Measurements from ENCODE around the gene COX6A2.
"Not testable (repeated sequence)": the region's sequence is repeated elsewhere in the genome, so short reads cannot be mapped to it uniquely, and the experiment has no call there.

The COX6A2 gene

DNA sequence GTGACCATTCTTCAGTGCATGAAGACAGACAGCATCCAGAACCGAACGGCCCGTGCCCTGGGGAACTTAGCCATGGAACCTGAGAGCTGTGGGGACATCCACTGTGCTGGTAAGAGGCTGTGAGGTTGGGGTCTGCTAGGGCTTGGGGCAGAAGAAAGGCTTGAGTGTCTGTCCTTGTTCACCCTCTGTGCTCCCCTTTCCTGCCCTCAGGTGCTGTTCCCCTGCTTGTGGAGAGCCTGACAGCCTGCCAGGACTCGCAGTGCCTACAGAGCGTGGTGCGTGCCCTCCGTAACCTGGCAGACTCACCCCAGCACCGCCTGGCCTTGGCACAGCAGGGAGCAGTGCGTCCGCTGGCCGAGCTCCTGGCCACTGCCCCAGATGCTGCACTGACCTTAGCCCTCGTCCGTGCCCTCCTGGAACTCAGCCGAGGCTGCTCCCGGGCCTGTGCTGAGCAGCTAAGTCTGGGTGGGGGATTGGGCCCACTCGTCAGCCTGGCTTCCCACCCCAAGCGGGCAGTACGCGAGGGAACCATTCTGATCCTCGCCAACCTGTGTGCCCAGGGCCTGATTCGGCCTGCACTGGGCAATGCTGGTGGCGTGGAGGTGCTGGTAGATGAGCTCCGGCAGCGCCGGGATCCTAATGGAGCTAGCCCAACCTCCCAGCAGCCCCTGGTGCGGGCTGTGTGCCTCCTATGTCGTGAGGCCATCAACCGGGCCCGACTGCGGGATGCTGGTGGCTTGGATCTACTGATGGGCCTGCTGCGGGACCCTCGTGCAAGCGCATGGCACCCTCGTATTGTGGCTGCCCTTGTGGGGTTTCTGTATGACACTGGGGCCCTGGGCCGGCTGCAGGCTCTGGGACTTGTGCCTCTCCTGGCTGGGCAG, 34.0 kb upstream of the COX6A2 start:
- no peak for DNase-seq (ENCODE audit: low spot score)

DNA sequence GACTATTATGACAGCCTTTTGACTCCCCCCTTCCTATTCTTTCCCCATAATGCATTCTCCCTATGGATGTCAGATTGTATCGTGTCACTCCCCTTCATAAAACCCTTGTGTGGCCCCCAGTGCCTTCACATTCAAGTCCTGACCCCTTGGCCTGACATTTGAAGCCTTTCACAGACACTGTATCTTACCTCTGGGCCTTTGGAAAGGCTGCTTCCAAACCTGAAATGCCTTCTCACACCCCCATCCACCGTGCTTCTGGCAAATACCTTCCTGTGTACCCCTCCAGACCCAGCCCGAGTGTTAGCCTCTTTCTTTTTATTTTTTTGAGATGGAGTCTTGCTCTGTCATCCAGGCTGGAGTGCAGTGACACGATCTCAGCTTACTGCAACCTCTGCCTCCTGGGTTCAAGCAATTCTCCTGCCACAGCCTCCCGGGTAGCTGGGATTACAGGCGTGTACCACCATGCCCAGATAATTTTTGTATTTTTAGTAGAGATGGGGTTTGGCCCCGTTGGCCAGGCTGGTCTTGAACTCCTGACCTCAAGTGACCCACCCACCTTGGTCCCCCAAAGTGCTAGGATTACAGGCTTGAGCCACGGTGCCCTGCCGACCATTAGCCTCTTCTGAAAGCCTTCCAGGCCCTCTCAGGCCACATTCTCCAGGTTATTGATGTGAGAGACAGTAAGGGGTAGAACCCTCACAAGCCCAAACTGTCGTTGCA, 33.2 kb upstream of the COX6A2 start:
- DNase-seq (ENCODE audit: low spot score): no peak

- peak; percentile 72 for DNase-seq (ENCODE audit: low spot score)
These were observed 32.4 kb upstream of the COX6A2 start for GRCh38 chr16:31460582-31461002.

GRCh38 chr16:31459687-31460581, 31.8 kb upstream of the COX6A2 start:
- DNase-seq (ENCODE audit: low spot score): peak; percentile 99

DNA sequence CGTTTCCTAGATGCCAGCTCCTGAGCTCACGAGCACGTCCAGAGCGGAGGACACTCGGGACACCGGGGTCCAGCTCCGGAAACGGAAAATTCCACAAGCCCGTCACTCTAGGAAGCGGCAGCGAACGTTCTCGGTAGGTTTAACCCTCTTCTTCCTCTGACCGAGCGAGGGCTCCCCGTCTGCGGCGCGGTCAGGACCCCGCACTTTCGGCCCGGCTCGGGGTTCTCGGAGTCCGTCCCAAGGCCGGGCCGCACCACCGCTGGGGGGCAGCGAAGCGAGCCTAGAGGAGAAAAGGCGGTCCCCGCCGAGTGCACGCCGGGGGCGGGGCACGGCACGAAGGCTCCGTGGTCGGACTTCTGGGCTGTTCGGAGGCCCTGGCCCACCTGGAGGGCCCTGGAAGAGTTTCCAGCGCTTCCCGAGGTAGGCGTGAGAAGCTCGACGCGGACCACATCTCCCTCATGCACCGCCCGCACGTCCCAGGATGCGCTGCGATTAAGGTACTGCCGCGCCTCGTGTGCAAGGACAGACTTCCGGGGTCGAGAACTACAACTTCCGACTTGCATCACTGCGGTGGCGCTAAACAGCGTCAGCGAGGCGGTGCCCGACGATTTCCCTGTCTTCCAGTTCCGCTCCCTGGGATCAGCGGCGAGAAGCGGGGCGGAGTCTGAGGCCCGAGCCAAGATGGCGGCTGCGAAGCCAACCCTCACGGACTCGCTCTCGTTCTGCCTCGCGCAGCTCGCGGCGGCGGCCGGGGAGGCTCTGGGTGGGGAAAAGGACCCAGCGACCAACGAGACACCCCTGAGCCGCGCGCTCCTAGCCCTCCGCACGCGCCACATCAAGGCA, 30.9 kb upstream of the COX6A2 start, which contains the start of gene ARMC5:
Gene ARMC5 (plus strand): TSS at position 658 of the 843 bp plus-strand sequence. CDS start 24 bp downstream, at position 682.
- peak; percentile 96 for DNase-seq (ENCODE audit: low spot score)

GRCh38 chr16:31458073-31458843, 30.1 kb upstream of the COX6A2 start:
- peak; percentile 78 for DNase-seq (ENCODE audit: low spot score)

- DNase-seq (ENCODE audit: low spot score): no peak
These were observed 28.8 kb upstream of the COX6A2 start for GRCh38 chr16:31456988-31457360.

- peak; percentile 58 for DNase-seq (ENCODE audit: low spot score)
These were observed 27.6 kb upstream of the COX6A2 start for GRCh38 chr16:31455601-31456314.

DNA sequence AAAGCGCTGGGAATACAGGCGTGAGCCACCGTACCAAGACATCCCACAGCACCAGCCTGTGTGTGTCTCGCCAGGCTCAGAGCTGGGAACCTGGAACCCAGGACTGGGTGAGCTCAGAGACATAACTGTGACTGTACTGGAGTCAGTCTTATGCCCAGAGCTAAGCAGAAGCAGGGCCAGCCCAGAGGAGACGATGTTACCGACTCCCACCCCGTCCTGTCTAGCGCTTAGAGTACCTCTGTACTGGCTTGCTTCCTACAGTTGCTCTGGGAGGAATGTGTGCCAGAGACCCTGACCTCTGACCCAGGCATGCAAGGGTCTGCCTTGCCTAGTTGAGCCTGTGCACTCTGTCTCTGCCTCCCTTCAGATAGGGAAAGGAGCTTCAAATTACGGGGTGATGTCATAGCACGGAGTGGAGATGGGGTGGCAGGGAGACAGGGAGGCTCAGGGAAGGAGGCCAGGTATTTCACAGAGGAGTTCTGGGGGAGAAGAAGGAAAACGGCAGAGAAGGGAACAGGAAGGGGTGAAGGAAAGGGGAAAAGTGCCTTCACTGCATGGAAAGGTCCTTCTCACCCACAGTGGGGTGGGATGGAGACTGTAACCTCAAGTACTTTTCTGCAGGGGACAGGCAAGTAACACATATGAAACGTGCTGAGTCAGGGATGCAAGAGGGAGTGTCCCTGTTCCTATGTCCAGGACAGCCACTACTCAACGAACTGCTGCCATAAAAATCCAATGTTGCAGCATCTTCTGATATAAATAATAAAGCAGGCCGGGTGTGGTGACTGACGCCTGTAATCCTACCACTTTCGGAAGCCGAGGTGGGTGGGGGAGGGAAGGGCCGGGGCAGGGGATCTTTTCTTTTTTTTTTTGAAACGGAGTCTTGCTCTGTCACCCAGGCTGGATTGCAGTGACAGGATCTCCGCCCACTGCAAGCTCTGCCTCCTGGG, 25.4 kb upstream of the COX6A2 start:
- DNase-seq (ENCODE audit: low spot score): no peak

GRCh38 chr16:31452631-31453106, 24.5 kb upstream of the COX6A2 start:
- DNase-seq (ENCODE audit: low spot score): no peak

DNA sequence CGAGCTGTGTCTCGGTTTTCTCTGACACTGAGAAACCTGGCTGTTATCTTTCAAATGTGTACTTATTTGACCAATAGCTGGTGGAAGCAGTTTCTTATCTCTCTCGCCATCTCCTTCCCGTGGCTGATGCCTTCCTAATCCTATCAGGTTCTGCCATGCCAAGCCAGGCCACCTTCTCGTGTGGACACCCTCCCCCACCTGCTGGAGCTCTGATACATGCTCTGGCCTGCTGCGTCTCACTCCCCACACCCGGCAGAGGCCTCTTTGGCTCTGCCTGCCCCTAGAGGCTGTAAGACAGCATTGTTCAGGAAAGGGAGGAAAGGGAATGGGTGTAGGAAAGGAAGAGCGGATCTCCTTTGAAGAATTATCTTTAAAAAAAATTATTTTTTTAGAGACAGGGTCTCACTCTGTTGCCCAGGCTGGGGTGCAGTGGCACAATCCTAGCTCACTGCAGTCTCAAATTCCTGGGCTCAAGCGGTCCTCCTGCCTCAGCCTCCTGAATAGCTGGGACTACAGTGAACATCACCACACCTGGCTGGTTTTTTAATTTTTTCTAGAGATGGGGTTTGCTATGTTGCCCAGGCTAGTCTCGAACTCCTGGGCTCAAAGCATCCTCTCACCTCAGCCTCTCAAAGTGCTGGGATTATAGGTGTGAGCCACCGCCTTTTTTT, 23.7 kb upstream of the COX6A2 start:
- DNase-seq (ENCODE audit: low spot score): peak; percentile 47

DNA sequence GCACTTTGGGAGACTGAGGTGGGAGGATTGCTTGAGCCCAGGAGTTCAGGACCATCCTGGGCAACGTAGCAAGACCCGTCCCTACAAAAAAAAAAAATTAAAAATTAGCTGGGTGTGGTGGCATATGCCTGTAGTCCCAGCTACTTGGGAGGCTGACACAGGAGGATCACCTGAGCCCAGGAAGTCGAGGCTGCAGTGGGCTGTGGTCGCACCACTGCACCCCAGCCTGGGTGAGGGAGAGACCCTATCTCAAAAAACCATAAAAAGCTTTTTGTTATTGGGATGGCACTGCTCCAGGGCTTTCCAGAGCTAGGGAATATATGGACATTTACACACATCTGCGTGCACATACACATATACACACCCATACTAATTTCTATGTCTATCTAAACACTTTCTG, 23.0 kb upstream of the COX6A2 start:
- DNase-seq (ENCODE audit: low spot score): no peak

DNA sequence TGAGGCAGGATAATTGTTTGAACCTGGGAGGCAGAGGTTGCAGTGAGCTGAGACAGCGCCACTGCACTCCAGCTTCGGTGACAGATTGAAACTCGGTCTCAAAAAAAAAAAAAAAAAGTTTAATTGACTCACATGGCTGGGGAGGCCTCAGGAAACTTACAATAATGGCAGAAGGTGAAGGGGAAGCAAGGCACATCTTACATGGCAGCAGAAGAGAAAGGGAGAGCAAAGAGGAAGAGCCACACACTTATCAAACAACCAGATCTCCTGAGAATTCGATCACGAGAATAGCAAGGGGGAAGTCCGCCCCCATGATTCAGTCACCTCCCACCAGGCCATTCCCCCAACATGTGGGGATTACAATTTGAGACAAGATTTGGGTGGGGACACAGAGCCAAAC, 17.8 kb upstream of the COX6A2 start:
- DNase-seq (ENCODE audit: low spot score): not testable (repeated sequence)

DNA sequence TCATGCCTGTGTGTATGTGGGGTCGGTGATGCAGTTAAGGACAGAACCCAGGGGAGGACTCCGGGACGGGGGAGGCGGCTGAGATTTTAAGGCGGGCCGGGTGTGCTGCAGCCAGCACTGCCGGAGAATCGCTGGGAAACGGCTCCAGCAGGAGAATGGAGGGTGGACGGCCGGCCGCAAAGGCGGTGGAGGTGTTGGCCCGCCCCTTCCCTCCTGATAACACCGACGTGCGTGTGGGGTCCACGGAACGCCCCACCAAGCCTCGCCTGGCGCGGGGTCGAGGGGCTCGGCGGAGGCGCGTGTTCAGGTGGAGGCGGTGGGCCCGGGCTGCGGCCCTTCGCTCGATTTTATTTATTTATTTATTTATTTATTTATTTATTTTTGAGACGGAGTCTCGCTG, 13.8 kb upstream of the COX6A2 start:
- no peak for DNase-seq (ENCODE audit: low spot score)

DNA sequence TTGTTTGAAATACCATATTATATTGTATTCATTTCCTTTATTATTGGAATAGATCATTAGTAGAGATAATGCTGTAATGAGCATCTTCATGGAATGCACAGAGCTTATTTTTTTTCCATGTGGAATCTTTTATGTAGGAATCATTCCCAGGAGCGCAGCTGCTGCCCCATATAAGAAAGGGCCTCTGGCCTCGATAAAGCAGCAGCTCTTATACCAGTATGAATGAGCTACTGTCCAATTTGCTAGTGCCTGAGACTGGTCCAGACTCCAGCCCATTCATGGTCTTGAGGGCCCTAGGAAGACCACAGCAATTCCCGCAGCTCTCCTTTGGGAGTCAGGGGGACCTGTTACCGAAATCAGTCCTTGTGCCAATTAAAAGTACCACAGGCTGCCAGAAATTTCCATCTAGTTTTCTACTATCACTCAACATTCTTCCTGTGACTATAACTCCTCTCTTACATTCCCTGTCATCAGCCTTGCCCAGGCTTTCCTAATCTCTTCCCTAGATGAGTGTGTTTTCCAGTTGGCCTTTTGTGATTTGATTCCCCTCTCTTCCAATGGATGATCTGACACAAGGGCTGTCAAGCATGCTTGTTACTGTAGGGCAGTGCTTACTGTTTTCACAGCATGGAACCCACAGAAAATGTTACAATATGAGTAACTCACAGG, 12.5 kb upstream of the COX6A2 start:
- DNase-seq (ENCODE audit: low spot score): no peak

DNA sequence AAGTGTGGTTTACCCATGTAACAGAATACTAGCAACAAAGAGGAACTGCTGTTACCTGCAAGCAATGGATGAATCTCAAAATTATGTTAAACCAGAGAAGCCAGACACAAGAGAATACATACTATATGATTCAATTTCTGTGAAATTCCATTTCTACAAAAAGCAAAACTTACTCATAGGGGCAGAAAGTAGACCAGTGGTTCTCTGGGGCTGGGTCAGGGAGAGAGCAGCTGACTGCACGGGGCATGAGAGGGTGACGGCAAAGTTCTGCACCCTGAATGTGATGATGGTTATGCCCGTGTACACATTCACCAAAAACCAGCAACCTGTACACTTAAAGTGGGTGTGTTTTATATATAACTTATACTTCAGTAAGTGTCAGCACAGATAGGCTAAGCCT, 11.4 kb upstream of the COX6A2 start:
- DNase-seq (ENCODE audit: low spot score): no peak

DNA sequence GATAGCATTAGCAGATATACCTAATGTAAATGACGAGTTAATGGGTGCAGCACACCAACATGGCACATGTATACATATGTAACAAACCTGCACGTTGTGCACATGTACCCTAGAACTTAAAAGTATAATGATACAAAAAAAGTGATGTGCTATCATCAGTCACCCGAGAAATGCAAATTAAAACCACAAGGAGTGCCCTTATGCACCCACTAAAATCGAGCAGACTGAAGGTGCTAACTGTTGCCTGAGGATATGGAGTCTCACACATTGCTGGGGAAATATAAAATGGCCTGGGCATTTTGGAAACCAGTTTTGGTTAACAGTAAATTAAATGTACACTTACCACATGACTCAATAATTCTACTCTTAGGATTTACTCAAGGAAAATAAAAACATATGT, 10.9 kb upstream of the COX6A2 start:
- DNase-seq (ENCODE audit: low spot score): peak; percentile 43

Data from NAMALWA (cell line).